ENCODE results near the gene TTLL10.

The TTLL10 gene

GRCh38 chr1:1213345-1214265, 39.9 kb downstream of the TTLL10 start, which contains the start of gene TNFRSF4:
TNFRSF4 (minus strand) TSS chr1:1214153; CDS start chr1:1214127, 26 bp downstream.
- TF ChIP-seq MAX (IDR thresholded peaks at IDR 0.05; ENCODE audit: low read depth, low read length) (peak; percentile 89), CTCF (IDR thresholded peaks at IDR 0.05; ENCODE audit: low read depth, low read length) (no peak), MYC (IDR thresholded peaks at IDR 0.05; ENCODE audit: low read depth, low read length) (peak; percentile 91), POLR2A (IDR thresholded peaks at IDR 0.05; ENCODE audit: extremely low read depth, insufficient read length) (no peak)
- DNase-seq (ENCODE audit: low read depth) = peak; percentile 75
- no peak within 1 kb of the TSS for H3K4me3 ChIP-seq (ENCODE audit: low read depth, low read length)

- no peak overlapping the region for H3K4me3 ChIP-seq (ENCODE audit: low read depth, low read length)
- no peak for DNase-seq (ENCODE audit: low read depth)
- no peak for TF ChIP-seq POLR2A (IDR thresholded peaks at IDR 0.05; ENCODE audit: extremely low read depth, insufficient read length)
Observed at GRCh38 chr1:1215080-1215676, 41.5 kb downstream of the TTLL10 start.

- no peak for DNase-seq (ENCODE audit: low read depth)
- no peak overlapping the region for H3K4me3 ChIP-seq (ENCODE audit: low read depth, low read length)
- no peak for TF ChIP-seq MAX (IDR thresholded peaks at IDR 0.05; ENCODE audit: low read depth, low read length)
- no peak for TF ChIP-seq POLR2A (IDR thresholded peaks at IDR 0.05; ENCODE audit: extremely low read depth, insufficient read length)
- TF ChIP-seq CTCF (IDR thresholded peaks at IDR 0.05; ENCODE audit: low read depth, low read length) = no peak
- TF ChIP-seq MYC (IDR thresholded peaks at IDR 0.05; ENCODE audit: low read depth, low read length) = no peak
Observed at GRCh38 chr1:1215881-1216605, 42.4 kb downstream of the TTLL10 start.

- no peak overlapping the region for H3K4me3 ChIP-seq (ENCODE audit: low read depth, low read length)
- TF ChIP-seq MYC (IDR thresholded peaks at IDR 0.05; ENCODE audit: low read depth, low read length) = no peak
- no peak for TF ChIP-seq CTCF (IDR thresholded peaks at IDR 0.05; ENCODE audit: low read depth, low read length)
- DNase-seq (ENCODE audit: low read depth) = no peak
Observed at GRCh38 chr1:1216770-1217620, 43.3 kb downstream of the TTLL10 start.

- no peak overlapping the region for H3K4me3 ChIP-seq (ENCODE audit: low read depth, low read length)
- no peak for TF ChIP-seq POLR2A (IDR thresholded peaks at IDR 0.05; ENCODE audit: extremely low read depth, insufficient read length)
- no peak for TF ChIP-seq MYC (IDR thresholded peaks at IDR 0.05; ENCODE audit: low read depth, low read length)
- TF ChIP-seq CTCF (IDR thresholded peaks at IDR 0.05; ENCODE audit: low read depth, low read length) = no peak
- TF ChIP-seq MAX (IDR thresholded peaks at IDR 0.05; ENCODE audit: low read depth, low read length) = no peak
- no peak for DNase-seq (ENCODE audit: low read depth)
Observed at GRCh38 chr1:1217621-1218523, 44.2 kb downstream of the TTLL10 start.
